HG02623 (cell line): ENCODE data around the gene REEP1.
"Not testable (repeated sequence)": the region's sequence is repeated elsewhere in the genome, so short reads cannot be mapped to it uniquely, and the experiment has no call there.

Source experiments
- ATAC-seq: cut with Tn5 transposase; IDR thresholded peaks from one replicate; pipeline ENCODE4 v1.9.1; 2021; ENCODE audit warnings: moderate library complexity; ENCODE audit not compliant: unreplicated experiment

The REEP1 gene

GRCh38 chr2:86245222-86245621 lies 92.2 kb downstream of the REEP1 start:
- not testable (repeated sequence) for ATAC-seq

DNA sequence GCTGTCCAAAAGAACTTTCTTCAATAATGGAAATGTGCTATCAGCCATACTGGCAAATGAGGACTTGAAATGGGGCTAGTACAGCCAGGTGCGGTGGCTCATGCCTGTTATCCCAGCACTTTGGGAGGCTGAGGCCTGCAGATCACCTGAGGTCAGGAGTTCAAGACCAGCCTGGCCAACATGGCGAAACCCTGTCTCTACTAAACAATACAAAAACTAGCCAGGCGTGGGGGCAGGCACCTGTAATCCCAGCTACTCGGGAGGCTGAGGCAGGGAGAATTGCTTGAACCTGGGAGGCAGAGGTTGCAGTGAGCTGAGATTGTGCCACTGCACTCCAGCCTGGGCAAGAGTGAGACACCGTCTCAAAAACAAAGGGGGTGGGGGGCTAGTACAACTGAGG lies 92.6 kb downstream of the REEP1 start:
- ATAC-seq, result not testable (repeated sequence)

DNA sequence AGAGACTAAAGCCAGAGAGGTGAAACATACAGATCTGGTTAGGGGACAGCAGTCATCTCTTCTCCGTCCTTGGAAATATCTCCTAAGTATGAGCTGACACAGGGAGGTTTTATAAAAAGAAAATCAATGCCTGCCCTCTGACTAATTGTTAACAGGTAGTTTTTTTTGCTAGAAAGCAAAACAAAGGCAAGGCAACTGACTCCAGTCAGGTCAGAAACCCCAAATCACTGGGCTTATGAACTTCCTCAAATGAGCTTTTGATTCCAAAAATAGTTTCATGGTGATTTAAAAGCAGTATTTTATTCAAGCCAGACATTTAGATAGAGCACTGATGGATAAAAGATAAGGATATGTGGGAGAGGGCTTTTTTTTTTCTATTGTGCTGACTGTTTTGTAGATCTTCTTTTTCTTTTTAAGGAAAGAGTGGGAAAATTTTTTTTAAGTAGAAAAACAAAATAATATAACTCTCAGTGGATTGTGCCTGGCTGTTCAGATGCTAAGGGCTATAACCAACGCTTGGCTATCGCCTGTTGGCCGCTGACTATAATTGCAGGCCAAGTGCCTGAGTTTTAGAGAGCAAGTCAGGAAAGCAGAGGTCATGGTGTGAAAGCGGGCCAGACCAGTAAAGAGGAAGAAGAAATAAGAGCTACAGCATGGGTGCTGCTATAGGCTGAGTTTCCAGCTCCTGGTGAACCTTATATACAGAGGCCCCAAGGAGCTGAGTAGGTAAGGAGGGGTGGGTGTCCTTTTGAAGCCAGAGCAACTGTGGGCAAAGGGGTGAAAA lies 93.3 kb downstream of the REEP1 start:
- peak; percentile 48 for ATAC-seq

- no peak for ATAC-seq
These were observed 94.2 kb downstream of the REEP1 start for GRCh38 chr2:86243272-86243671.

GRCh38 chr2:86241611-86242010 lies 95.8 kb downstream of the REEP1 start:
- no peak for ATAC-seq

DNA sequence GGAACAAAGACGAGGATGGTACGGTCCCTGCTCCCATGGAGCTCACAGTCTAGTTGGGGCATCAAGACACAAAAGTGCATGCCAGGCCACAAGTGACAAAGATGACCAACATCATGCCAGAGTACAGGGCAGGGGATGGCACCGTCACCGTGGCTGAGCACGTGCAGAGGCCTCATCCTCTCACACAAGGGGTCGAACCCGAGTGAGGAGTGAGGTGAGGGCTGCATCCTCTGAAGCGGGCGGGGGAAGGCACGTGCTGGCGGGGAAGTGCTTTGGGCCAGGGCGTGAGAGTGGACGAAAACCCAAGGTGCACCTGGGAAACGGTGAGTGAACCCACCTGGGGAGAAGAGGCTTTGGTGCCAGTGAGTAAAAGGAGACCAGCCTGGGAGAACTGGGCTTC lies 97.2 kb downstream of the REEP1 start:
- ATAC-seq, result no peak

DNA sequence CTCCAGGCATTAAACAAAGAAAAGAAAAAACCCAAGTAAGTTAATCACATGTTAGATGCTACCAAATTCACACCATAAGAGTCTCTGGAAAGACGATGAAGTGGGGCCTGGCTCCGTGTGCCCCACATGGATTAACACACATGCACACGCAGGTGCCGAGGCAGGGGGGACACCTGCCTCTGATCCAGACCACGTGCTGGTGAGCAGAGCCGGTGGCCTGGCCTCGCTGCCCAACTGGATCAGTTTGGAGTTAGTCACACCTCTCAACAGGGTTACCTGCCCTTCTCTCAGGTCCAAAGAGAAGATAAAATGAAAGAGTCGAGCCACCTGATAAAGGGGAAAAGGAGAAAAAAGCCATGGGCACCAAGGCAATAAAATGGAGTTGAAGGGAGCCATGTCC lies 97.7 kb downstream of the REEP1 start:
- no peak for ATAC-seq

GRCh38 chr2:86239326-86239725 lies 98.1 kb downstream of the REEP1 start:
- no peak for ATAC-seq

DNA sequence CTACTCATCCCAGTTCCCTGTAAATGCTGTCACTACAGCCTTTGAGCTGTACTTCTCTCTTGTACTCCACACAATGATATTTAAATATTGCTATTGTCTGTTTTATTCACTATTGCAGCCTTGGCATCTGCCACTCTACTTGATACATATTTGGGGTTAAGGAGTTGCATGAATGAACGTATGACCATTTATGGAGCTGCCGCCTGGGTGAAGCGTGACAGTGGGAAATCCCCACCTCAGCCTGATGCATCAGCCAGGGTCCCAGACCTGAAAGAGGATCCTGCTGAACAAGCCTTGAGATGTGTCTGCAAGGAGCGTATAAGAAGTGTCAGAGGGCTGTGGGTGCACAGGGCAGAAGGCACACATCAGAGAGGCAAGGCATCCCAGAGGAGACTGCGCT lies 99.1 kb downstream of the REEP1 start:
- peak; percentile 88 for ATAC-seq

DNA sequence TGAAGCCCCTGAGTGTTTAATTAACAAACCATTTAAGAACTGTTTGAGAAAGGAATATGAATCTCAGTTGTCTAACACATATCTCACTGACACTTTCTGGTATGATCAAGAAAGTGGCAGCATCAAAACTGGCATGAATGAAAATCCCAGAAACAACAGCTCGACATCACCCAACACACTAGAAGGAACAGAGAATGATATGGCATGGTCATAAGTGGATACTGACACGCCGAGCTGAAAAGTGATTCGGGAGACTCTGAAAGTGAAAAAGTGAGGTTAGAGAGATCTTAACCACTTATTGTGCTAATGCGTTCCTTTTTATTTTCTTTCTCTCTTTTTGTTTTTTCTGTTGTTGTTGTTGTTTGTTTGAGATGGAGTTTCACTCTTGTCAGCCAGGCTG lies 100.3 kb downstream of the REEP1 start:
- no peak for ATAC-seq

GRCh38 chr2:86235196-86235980 lies 102.0 kb downstream of the REEP1 start:
- ATAC-seq, result no peak

GRCh38 chr2:86234563-86235131 lies 102.8 kb downstream of the REEP1 start:
- no peak for ATAC-seq

GRCh38 chr2:86233436-86233835 lies 104.0 kb downstream of the REEP1 start:
- ATAC-seq, result no peak

- no peak for ATAC-seq
These were observed 104.5 kb downstream of the REEP1 start for GRCh38 chr2:86232910-86233309.

DNA sequence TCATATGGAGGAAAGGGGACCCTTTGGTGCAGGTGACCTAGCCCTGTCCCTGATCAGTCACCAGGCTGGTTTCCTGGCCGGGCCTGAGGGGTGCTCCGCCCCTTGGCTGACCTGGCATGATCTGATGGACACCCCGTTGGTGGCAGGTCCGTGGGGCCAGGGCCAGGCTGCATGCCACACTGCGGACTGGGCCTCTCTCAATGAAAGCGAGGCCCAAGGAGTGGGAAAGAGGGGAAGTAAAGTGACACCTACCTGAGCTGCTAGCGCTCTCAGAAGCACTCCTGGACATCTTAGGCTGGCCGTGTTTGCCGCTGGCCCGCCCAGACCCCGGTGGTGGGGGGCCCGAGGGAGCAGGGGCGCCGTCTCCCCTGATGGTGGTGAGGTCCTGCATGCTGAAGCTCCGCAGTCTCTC lies 105.0 kb downstream of the REEP1 start:
- no peak for ATAC-seq

GRCh38 chr2:86231680-86232372 lies 105.6 kb downstream of the REEP1 start:
- ATAC-seq, result no peak

- no peak for ATAC-seq
These were observed 106.5 kb downstream of the REEP1 start for GRCh38 chr2:86230961-86231360.

DNA sequence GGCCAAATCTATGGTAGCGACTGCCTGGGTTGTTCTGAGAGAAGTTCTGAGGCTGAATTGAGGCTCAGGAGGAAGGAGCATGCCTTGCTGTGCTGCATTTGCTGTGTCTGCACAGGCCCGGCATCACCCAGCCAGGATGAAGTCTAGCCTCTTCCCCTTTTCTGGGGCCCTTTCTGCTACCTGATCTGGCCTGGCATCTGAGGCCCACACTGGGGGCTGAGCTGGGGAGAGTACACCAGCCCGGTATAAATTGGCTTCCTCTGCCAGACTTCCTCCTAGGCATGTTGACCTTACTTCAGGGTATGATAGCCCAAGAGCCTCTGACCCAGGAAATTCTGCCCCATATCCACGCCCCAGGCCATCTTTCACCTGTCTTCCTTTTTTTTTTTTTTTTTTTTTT lies 108.2 kb downstream of the REEP1 start:
- no peak for ATAC-seq

- not testable (repeated sequence) for ATAC-seq
These were observed 108.9 kb downstream of the REEP1 start for GRCh38 chr2:86228574-86228973.

DNA sequence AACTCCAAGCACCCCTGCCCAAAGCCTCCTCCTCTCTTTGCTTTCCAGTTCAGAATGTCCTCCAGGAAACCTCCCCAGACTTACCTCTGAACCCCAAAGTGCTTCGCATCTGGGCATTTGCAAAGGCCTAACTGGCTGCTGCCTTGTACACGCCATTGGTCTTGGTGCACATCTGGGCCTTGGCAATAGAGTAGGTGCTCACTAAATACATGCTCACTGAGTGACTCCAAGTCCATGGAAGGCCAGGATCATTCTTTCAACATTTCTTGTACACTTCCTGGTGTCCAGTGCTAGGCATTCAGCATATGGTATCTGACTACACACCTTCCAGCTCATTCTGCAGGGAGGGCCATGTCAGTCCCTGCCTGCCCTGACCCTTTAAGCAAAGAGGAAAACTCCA lies 109.7 kb downstream of the REEP1 start:
- no peak for ATAC-seq
